H9 (cell line): Measurements from ENCODE around the gene RIIAD1. TPM values are rescaled to one million over a fixed set of nuclear protein-coding genes. Genes with fewer than 3 reads are reported as not detected.

Experiments used
- DNase-seq: peaks from one replicate; pipeline ENCODE4 v3.0.0-alpha.2; 2017
- H2AFZ ChIP-seq: one replicate; pipeline ENCODE4 v1.6.1; 2013; ENCODE audit warnings: mild to moderate bottlenecking, low read length, control low read depth, moderate library complexity
- H2AK5ac ChIP-seq: 2 replicates; pipeline ENCODE4 v1.6.1; 2013; ENCODE audit warnings: low read length, control low read depth, mixed read lengths; ENCODE audit not compliant: insufficient read length
- H2BK120ac ChIP-seq: one replicate; pipeline ENCODE4 v1.6.1; 2013; ENCODE audit warnings: low read depth, mild to moderate bottlenecking, low read length, control low read depth, inconsistent platforms; ENCODE audit not compliant: poor library complexity, severe bottlenecking
- H2BK12ac ChIP-seq: 2 replicates; pipeline ENCODE4 v1.6.1; 2013; ENCODE audit warnings: low read length, control low read depth, mixed read lengths, low read depth; ENCODE audit not compliant: insufficient read length
- H2BK15ac ChIP-seq: 2 replicates; pipeline ENCODE4 v1.6.1; 2013; ENCODE audit warnings: low read depth, low read length, control low read depth
- H2BK20ac ChIP-seq: one replicate; pipeline ENCODE4 v1.6.1; 2013; ENCODE audit warnings: low read depth, mild to moderate bottlenecking, low read length, control low read depth, inconsistent platforms; ENCODE audit not compliant: poor library complexity, severe bottlenecking
- H2BK5ac ChIP-seq: 2 replicates; pipeline ENCODE4 v1.6.1; 2013; ENCODE audit warnings: low read length, control low read depth, mixed read lengths; ENCODE audit not compliant: insufficient read length
- H3K14ac ChIP-seq: 2 replicates; pipeline ENCODE4 v1.6.1; 2013; ENCODE audit warnings: low read length, control low read depth; ENCODE audit not compliant: insufficient read depth
- H3K18ac ChIP-seq: 2 replicates; pipeline ENCODE4 v1.6.1; 2013; ENCODE audit warnings: low read depth, mild to moderate bottlenecking, mixed read lengths, low read length, control low read depth; ENCODE audit not compliant: insufficient read length
- H3K23ac ChIP-seq: 2 replicates; pipeline ENCODE4 v1.6.1; 2013; ENCODE audit warnings: low read length, control low read depth, mixed read lengths, low read depth; ENCODE audit not compliant: insufficient read length
- H3K23me2 ChIP-seq: 2 replicates; pipeline ENCODE4 v1.6.1; 2013; ENCODE audit warnings: low read depth, mild to moderate bottlenecking, mixed read lengths, low read length, control low read depth; ENCODE audit not compliant: insufficient read length, poor library complexity, severe bottlenecking
- H3K27ac ChIP-seq: 2 replicates; pipeline ENCODE4 v1.5.1; 2013; ENCODE audit warnings: low read length, control low read depth, mixed read lengths, low read depth; ENCODE audit not compliant: insufficient read length
- H3K27me3 ChIP-seq: 2 replicates; pipeline ENCODE4 v1.6.1; 2013; ENCODE audit warnings: low read length, control low read depth, inconsistent platforms; ENCODE audit not compliant: insufficient read depth
- H3K4ac ChIP-seq: 2 replicates; pipeline ENCODE4 v1.6.1; 2013; ENCODE audit warnings: low read depth, mild to moderate bottlenecking, control low read depth, inconsistent platforms, low read length, moderate library complexity
- H3K4me1 ChIP-seq: 2 replicates; pipeline ENCODE4 v1.6.1; 2013; ENCODE audit warnings: low read length, control low read depth, inconsistent platforms; ENCODE audit not compliant: insufficient read depth
- H3K4me2 ChIP-seq: 2 replicates; pipeline ENCODE4 v1.6.1; 2013; ENCODE audit warnings: low read length, control low read depth, mixed read lengths; ENCODE audit not compliant: insufficient read length, insufficient read depth
- H3K56ac ChIP-seq: 2 replicates; pipeline ENCODE4 v1.6.1; 2013; ENCODE audit warnings: low read depth, mild to moderate bottlenecking, mixed read lengths, low read length, control low read depth; ENCODE audit not compliant: insufficient read length
- H3K79me1 ChIP-seq: 2 replicates; pipeline ENCODE4 v1.6.1; 2013; ENCODE audit warnings: low read depth, mild to moderate bottlenecking, moderate library complexity, low read length, control low read depth, inconsistent platforms; ENCODE audit not compliant: insufficient read depth, poor library complexity, severe bottlenecking
- H3K79me2 ChIP-seq: 2 replicates; pipeline ENCODE4 v1.6.1; 2013; ENCODE audit warnings: low read length, control low read depth, inconsistent platforms; ENCODE audit not compliant: insufficient read depth
- H3K9ac ChIP-seq: 2 replicates; pipeline ENCODE4 v1.6.1; 2013; ENCODE audit warnings: low read length, control low read depth, mixed read lengths; ENCODE audit not compliant: insufficient read length; ENCODE audit errors: extremely low read depth
- H3K9me3 ChIP-seq: one replicate; pipeline ENCODE4 v1.6.1; 2013; ENCODE audit warnings: low read depth, low read length, inconsistent platforms; ENCODE audit not compliant: control insufficient read depth
- H3T11ph ChIP-seq: one replicate; pipeline ENCODE4 v1.6.1; 2013; ENCODE audit warnings: mild to moderate bottlenecking, low read length, control low read depth, inconsistent platforms
- H4K20me1 ChIP-seq: one replicate; pipeline ENCODE4 v1.6.1; 2013; ENCODE audit not compliant: control insufficient read depth, insufficient read length, insufficient read depth
- H4K5ac ChIP-seq: 2 replicates; pipeline ENCODE4 v1.6.1; 2013; ENCODE audit warnings: low read depth, mild to moderate bottlenecking, mixed read lengths, low read length, control low read depth; ENCODE audit not compliant: insufficient read length
- H4K8ac ChIP-seq: replicated peaks from 2 replicates; pipeline ENCODE4 v1.6.1; 2013; ENCODE audit warnings: low read length, control low read depth, mixed read lengths, low read depth; ENCODE audit not compliant: insufficient read length
- H4K91ac ChIP-seq: 2 replicates; pipeline ENCODE4 v1.6.1; 2013; ENCODE audit warnings: low read depth, mild to moderate bottlenecking, moderate library complexity, mixed read lengths, low read length, control low read depth; ENCODE audit not compliant: insufficient read length
- H3K27ac Mint-ChIP-seq, 3 experiments: 2 replicates in 2 of 3; 3 replicates in 1 of 3; pipeline ENCODE4 v1.8.0; 2020 to 2021; ENCODE audit warnings: mixed read lengths in 3 of 3, mild to moderate bottlenecking in 1 of 3, moderate library complexity in 1 of 3
- H3K27me3 Mint-ChIP-seq: 2 replicates; pipeline ENCODE4 v1.8.0; 2021; ENCODE audit warnings: low read depth, mild to moderate bottlenecking, moderate library complexity, mixed read lengths
- H3K36me3 Mint-ChIP-seq, 3 experiments: 2 replicates in 2 of 3; 3 replicates in 1 of 3; pipeline ENCODE4 v1.8.0; 2020 to 2021; ENCODE audit warnings: low read depth in 3 of 3, mixed read lengths in 3 of 3; ENCODE audit not compliant: insufficient read depth in 1 of 3
- H3K4me1 Mint-ChIP-seq, 2 experiments: 2 replicates each; pipeline ENCODE4 v1.8.0; 2020; ENCODE audit warnings: mixed read lengths in 2 of 2
- H3K4me3 Mint-ChIP-seq, 2 experiments: 2 replicates in 1 of 2; 3 replicates in 1 of 2; pipeline ENCODE4 v1.8.0; 2020 to 2021; ENCODE audit warnings: mild to moderate bottlenecking in 2 of 2, mixed read lengths in 2 of 2, moderate library complexity in 1 of 2
- H3K9me3 Mint-ChIP-seq, 2 experiments: 2 replicates in 1 of 2; 3 replicates in 1 of 2; pipeline ENCODE4 v1.8.0; 2020; ENCODE audit warnings: mild to moderate bottlenecking in 2 of 2, mixed read lengths in 2 of 2, moderate library complexity in 1 of 2
- CTCF ChIP-seq: fragments of 200-600 bp; sonication (generic); conservative IDR thresholded peaks from 3 replicates; pipeline ENCODE4 v1.8.0; 2021; ENCODE audit warnings: antibody characterized with exemption, mild to moderate bottlenecking
- WGBS: extraction: QIAGEN DNeasy Blood & Tissue Kit; methylation state at CpG from one replicate; pipeline ENCODE4 v1.1.7; 2013; ENCODE audit warnings: missing lambda C conversion rate, low lambda C conversion rate, mixed read lengths; ENCODE audit not compliant: insufficient read length; ENCODE audit errors: extremely low coverage; 5-methylcytosine and 5-hydroxymethylcytosine counted together
- total RNA-seq: library from RNA; stranded (reverse); gene quantifications from 2 replicates; pipeline ENCODE4 v1.2.1, GENCODE V29; 2021

Gene RIIAD1
- total RNA-seq, 1 experiment from 2014 or later = 1.4 TPM

- Mint-ChIP-seq H3K36me3 (peaks cover 2 to 21% (median 9%) of the 10 kb centered on the region in 3 experiments; a peak in 3 of 7 replicates), H3K27ac (no peak overlapping the region), H3K4me3 (no peak overlapping the region), H3K9me3 (no peaks in the 10 kb centered on the region), H3K27me3 (no peaks in the 10 kb centered on the region), H3K4me1 (no peaks in the 10 kb centered on the region)
- H3K4ac ChIP-seq = no peak overlapping the region
- DNase-seq = no peak
- H2BK15ac ChIP-seq = no peak overlapping the region
- H2BK20ac ChIP-seq = no peak overlapping the region
- H2AFZ ChIP-seq = no peak overlapping the region
- H3K23me2 ChIP-seq = no peaks in the 10 kb centered on the region
- no peak overlapping the region for H4K8ac ChIP-seq
- no CpG with 5 or more reads among the region's 2 CpGs for WGBS
- H3K56ac ChIP-seq = no peak overlapping the region
- no peak overlapping the region for H2BK120ac ChIP-seq
- no peak overlapping the region for H4K5ac ChIP-seq
- TF ChIP-seq CTCF = no peak
- no peaks in the 10 kb centered on the region for H3K79me1 ChIP-seq
- H3T11ph ChIP-seq = no peak overlapping the region
- H3K79me2 ChIP-seq = no peaks in the 10 kb centered on the region
- H2AK5ac ChIP-seq = no peak overlapping the region
- no peak overlapping the region for H3K4me2 ChIP-seq
- no peaks in the 10 kb centered on the region for H3K27me3 ChIP-seq
- H4K20me1 ChIP-seq = no peaks in the 10 kb centered on the region
- no peak overlapping the region for H3K18ac ChIP-seq
- no peaks in the 10 kb centered on the region for H3K4me1 ChIP-seq
- H3K27ac ChIP-seq = no peak overlapping the region
- H3K23ac ChIP-seq = no peak overlapping the region
- no peak overlapping the region for H3K9ac ChIP-seq
- no peak overlapping the region for H2BK5ac ChIP-seq
- H3K9me3 ChIP-seq = no peaks in the 10 kb centered on the region
- no peak overlapping the region for H2BK12ac ChIP-seq
- no peak overlapping the region for H3K14ac ChIP-seq
- no peak overlapping the region for H4K91ac ChIP-seq
Measured at GRCh38 chr1:151684128-151684527, 37.2 kb upstream of the RIIAD1 start.
